Urothelium cell line (cell line): ENCODE data around the gene CCDC17.

Experiments
- DNase-seq: peaks from one replicate; pipeline ENCODE4 v3.0.0; 2011; ENCODE audit warnings: low spot score, mixed read lengths
- FAIRE-seq: peaks from 2 replicates; lab custom pipeline; 2011; peaks lifted over from hg19 to GRCh38; lab: Jason Lieb, UNC

CCDC17 gene

DNA sequence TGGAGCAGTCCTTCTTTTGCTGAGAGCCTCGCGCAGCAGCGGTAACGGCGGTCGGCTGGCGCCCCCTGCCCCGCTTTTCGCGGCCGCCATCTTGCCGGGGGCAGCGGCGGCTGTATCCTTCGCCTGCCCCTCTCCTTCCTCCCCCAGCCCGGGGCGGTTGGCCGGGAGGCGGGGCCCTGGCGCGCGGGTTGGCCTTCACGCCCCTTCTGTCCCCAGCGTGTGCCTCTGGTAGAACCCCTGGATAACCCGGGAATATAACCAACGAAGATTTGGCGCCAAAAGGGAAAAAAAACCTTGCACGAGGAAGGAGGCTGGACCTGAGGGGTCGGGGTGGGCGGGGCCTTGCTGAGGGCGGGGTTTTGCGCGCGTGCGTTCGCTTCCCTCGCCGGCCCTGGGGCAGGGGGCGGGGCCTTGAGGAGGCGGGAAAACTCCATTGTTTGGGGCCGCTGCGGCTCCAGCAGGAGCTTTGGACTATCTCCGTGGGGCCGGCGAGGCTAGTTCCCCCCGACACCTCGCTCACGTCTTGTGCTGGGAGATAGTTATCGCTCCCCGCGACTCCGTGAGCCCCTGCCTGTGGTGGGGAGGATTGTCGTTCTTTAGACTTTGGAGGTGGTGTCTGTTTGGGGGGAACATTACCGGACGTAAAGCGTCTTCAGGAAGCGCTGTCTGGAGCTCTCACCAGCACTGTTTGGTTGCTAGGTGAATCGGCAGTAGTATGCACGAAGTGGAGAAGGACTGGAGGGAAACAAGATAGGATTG is 39.3 kb downstream of the CCDC17 start:
- FAIRE-seq: no peak
- peak; percentile 98 for DNase-seq

GRCh38 chr1:45583666-45584350 is 40.0 kb downstream of the CCDC17 start, which contains the start of gene NASP:
Gene NASP (plus strand): TSS chr1:45584041. CDS start chr1:45584147, 106 bp downstream.
- peak; percentile 95 for DNase-seq
- FAIRE-seq: no peak

GRCh38 chr1:45583264-45583665 is 40.6 kb downstream of the CCDC17 start:
- DNase-seq (peak; percentile 100), FAIRE-seq (no peak)

DNA sequence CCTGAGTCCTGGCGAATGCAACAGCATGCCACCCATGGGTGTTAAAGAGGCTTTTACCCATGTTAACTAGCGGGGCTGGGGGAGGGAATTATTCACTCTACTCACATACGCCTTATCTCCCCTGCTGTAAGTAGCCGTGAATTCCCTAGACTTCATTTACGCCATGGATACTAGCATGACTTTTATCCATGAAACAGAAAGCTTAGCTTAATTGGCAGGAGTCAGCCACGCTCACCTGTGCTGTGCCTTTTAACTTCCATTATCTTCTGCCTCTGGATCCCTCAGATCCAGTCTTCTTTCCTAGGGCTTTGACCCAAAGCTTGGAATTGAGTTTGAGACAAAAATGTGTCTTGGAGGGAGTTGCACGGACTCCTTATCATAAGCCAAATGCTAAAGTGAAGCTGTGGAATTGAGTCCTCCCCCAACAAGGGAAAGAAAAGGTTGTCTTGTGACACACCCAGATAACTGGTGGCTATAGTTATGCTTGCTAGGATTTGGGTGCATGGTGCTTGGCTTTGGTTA is 49.7 kb downstream of the CCDC17 start:
- FAIRE-seq: no peak
- DNase-seq: no peak

DNA sequence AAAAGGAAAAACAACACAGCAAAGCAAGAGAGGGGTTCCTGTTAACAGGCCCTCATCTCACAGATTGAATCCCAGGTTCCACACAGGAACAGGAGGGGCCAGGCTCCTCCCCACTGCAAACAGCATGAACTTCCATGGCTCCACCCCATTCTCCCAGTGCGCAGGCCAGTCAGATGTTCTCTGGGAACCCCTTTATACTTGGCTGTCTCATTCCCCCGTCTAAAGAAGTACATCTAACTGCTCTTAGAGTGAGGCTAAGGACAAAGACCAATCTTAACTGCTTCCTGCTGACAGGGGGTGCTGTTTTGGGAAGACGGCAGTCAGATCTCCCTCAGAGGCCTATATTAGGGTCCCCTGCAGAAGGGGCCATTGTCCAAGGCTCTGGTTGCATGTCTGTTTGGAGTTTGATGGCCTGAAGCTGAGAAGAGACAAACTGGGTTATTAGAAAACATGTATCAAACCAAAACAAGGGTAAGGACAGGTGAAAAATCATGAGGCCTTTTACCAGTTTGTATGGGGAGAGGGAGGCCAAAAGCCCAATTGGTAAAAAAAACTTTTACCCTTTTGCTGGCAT is 50.5 kb downstream of the CCDC17 start:
- FAIRE-seq: no peak

GRCh38 chr1:45570631-45571030 is 53.2 kb downstream of the CCDC17 start:
- DNase-seq (no peak), FAIRE-seq (no peak)

More for the DNA sequence above, 50.5 kb downstream of the CCDC17 start:
- no peak for DNase-seq
